NCI-H446 treated with DMSO at 0.1 percent for 48 hours (cell line): ENCODE data around the gene PAIP2.
"Not testable (repeated sequence)": the region's sequence is repeated elsewhere in the genome, so short reads cannot be mapped to it uniquely, and the experiment has no call there.

Source experiments
- DNase-seq: peaks from one replicate; lab custom pipeline; 2025; lab: John Stamatoyannopoulos, UW

Gene PAIP2

DNA sequence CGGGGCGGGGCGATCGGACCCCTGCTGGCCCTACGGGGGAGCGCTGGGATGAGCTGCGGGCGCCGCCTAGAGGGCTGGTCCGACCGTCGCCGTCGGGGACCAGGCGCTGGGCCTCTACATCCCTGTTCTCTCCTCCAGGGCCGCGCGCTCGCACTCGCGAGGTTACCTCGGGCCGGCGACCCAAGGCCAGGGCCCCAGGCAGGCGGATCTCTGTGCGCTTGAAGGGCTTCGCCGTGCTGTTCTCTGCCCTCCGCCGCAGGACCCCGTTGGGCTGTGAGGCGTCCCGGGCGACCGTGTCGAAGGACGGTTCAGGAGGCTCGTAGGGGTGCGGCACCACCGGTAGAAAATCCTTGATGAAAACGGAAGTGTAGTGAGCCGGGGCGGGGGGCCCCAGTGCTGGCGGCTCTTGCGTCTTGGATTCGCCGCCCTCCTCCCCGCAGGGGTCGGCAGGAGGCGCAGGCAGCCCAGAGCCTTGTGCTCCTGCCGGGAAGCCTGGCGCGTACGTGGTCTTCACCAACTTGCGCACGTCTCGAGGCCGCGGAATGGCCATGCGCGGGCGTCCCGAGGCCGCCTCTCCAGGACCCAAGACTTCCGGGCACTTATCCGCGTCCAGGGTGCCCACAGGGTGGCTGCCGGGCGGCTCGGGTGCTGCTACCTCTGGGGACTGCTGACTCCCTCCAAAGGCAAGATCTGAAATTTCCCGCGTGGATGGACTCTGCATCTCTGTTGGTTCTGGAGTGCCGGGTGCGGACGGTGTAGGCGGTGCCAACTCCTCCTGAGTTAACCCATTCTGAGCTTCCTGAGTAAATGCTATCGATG, 51.2 kb downstream of the PAIP2 start:
- no peak for DNase-seq

DNA sequence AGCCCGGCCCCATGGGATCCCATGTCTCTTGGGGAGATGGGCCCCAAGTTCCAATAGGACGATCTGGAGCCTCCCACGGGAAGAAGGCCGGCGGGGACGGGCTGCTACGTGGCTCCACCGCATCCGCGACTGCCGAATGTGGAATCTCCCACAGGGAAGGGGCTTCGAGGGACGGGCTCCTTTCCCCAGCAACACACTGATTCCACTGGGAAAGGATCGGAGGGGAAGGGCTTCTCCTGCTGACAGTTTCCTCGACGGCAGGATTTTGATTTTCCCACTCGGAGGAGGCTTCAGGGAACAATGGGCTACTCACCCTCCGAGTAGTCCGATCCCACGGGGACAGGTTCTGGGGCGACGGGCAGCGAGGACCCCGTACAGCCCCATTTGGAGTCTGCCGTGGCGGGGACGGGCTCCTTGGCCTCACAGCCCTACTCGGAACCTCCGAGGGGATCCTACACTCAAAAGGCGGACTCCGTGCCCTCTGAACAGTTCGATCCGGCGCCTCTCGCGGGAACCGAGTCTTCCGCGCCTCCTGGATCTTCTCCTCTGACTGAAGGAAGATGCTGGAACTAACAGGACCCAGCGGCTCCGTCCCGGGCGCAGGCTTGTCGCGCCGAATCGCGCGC, 52.0 kb downstream of the PAIP2 start:
- DNase-seq: no peak

DNA sequence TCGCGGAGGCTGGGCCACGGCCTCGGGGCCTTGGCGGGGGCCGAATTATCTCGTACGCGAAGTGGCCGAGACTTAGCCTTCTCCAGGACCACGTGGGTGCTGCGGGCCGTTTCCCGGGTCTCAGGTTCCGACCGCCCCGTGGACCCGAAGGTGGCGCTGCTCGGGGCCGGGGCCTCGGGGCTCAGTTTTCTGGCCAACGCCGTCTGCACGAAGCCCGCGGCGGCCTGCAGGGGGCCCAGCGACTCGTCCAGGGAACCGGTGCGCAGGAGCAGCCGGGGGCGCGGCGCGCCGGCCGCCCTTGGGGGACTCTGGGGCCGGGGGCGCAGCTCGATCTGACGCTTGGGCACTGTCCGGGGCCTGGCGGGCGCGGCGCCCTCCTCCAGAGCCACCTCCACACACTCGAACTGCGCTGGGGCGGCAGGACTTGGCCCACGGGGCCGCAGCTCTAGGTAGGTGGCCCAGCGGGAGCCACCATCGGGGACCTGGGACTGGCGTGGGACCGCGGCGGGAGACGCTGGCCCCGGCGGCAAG, 52.5 kb downstream of the PAIP2 start:
- no peak for DNase-seq

DNA sequence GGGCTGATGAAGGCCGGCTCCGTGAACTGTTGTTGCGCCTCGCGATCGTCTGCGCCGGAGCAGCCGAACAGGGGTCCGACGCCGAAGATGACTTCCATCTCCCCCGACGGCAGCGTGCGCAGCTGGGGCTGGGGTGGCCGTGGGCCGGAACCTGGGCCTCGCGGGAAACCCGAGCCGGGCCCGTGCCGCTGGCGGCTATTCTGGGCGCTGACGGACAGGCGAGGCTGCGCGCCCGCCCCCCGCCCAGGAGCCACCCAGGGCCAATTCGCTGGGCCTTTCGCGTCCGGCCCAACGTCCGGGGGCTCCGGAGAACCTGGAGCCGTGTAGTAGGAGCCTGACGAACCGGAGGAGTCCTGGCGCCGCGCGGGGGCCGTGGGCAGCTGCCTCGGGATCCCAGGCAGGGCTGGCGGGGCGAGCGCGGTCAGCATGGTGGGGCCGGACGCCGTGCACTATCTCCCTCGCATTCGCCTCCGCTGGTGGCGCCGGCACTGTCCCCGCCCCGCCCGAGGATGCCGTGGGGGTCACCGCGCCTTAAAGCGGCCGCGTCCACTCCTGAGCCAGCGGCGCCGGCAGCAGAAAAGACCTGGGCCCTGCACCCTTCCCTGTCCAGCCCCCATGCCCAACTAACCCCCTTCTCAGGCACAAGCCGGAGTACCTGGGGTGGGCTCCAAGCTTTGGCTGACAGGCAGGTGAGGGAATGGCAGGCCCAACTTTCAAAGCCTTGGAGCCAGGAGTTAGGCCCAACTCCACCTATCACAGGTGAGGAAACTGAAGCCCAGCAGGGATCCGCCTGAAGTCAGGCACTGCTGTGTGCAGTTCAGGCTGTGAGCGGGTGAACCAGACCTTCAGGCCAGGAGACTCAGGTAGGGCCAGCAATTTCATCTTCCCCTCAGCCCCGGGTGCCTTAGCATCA, 53.3 kb downstream of the PAIP2 start, which contains the start of gene PROB1:
Gene PROB1, minus strand, starts transcription at position 451 of the 913 bp plus-strand sequence. Its CDS starts 23 bp downstream, at position 428.
- DNase-seq: no peak

DNA sequence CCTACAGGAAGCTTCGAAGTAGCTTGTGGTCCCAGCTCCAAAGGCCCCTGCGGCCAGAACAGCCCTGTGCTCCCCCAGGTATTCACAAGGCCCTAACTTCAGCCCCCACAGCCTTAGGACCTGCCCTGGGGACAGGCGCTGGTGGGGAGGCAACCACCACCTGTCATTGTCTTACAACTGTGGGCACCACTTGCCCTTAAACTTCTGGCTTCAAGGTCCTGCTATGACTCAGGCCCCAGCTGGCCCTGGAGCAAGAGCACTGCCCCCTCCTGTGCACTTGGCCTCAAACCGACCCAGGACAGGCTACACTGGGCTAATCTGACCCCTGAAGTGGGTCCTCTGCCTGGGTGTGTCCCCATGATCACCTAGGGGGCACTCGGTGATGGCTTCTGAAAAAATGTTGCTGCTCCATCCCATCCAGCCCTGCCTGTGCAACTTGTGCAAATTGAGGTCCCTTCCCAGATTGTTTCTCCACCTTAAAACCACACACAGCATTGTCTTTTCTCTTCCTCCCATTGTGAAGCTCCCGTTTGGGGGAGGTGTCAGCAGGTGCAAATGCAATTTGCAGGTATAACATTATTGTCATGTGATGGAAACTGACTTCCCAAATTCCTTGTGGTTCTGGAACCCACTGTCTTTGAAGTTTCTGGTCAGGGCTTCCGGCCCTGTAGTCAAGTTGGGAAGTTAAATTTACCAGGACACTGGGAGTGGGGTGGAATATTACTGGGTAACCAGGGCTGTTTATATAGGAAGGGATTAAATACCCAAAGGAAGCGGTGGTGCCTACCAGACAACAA, 54.4 kb downstream of the PAIP2 start:
- no peak for DNase-seq

DNA sequence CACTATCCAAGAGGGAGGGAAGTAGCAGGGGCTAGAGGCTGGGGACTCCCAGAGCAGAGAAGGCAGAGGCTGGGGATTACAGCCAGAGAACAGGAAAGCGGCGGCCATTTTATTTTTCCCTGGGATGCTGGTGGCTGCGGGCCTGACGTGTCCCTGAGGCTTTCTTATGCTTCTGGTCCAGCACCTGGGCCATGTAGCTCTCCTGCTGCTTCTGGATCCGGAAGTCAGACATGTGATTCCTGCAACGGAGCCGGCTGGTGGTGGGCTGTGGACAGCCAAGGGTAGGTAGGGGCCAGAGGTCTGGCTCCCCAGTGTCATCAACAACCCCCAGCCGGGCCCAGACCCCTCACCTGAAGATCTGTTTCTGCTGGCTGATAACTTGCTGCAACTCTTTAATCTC, 55.0 kb downstream of the PAIP2 start:
- no peak for DNase-seq

DNA sequence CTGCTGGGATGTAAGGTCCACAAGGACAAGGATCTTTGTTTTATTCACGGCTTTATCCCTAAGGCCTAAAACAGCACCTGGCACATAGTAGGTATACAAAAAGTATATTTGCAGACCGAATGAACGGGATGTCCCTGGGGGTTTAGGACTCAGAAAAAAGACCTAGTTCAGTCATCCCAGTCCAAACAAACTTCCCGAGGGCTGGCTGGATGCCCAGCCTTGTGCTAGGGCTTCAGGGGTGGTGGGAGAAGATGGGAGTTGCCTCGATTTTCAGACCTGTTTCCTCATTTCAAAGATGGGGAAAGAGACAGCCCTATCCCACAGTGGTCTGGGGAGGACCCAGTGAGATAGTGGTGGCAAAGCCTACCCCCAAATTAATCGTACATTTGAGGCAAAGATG, 56.3 kb downstream of the PAIP2 start:
- no peak for DNase-seq

DNA sequence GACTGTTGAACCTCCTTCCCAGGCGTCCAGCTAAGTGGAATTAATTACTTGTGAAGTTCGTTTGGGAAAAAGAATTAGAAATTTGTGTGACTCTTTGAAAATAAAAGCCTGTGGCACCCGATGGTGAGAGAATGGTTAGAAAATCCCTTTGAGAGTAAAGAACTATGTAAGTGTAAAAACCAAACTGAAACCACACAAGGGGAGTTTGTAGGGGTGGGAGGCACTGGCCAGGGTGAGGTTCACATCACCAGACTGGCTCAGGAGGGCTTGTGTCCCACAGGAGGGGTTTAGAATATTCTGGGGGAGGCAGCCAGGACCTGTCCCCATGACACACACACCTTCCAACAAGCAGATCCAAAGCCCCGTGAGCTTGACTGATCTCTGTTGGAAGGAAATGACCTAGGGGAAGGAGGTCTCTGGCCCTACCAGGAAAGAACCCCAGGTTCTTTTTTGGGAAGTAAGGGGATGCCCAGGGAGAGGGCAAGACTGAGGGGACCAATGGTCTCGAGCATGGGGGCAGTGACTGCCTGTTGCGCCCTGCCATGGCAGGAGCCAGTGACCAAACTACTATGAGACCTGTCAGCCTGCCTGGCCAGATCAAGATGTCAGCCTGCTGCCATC, 58.0 kb downstream of the PAIP2 start:
- DNase-seq: no peak

DNA sequence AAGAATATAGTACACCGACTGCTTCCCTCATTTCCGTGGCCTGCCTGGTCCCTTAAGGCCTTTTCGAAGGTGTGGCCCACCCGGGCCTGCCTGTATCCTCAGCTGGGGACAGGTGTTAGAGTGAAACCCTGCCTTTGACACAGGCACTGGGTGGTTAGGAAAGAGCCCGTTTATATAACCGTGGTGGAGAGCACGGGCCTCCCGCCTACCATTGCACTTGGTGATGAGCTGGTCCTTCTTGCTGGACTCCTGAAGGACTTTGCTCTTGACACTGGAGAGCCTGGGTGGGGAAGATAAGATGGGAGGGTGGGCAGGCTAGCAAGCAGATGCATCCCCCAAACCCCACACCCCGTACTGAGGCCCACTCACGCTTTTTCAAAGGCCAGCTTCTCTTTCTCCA, 59.9 kb downstream of the PAIP2 start:
- no peak for DNase-seq

DNA sequence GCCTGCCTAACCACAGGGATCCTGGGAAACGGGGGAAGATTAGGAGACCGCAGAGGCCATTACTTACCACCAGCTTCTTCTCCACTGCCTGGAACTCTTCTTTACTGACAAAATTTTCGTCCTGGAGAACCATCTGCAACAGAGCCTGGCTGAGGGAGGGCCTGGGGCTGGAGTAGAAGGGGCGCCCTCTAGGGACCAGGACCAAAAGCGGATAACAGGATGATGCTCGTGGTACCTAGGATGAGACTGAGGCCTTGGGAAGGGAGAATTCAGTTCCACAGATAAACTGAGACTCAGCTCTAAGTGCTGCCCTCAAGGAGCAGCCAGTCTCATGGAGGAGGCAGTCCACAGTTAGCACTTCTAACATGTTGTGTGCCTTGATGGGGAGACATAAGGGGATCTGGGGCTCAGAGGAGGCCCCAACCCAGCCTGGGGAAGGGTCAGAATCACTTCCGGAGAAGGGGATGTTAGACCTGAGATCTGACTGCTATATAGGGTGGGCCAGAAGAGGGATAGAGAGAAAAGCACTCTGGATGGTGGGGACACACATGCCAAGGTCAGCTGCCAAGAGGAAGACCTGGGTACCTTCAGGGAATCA, 61.0 kb downstream of the PAIP2 start:
- no peak for DNase-seq

DNA sequence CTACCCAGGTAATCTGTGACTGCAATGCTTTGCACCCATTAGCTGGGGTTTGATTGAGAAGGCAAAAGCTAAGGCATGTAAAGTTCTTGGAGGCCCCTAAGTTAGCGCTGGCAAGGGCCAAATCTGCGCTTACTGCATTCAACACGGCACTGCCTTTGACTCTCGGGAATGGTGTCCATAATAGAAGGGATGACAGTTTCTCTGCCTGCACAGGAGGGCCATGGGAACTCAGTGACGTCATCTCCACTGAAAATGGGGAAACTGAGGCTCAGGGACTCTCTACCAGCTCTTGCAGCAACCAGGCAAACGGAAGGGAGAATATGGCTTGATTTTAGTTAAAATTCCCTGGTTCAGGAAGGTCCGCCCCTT, 61.7 kb downstream of the PAIP2 start:
- DNase-seq: no peak

DNA sequence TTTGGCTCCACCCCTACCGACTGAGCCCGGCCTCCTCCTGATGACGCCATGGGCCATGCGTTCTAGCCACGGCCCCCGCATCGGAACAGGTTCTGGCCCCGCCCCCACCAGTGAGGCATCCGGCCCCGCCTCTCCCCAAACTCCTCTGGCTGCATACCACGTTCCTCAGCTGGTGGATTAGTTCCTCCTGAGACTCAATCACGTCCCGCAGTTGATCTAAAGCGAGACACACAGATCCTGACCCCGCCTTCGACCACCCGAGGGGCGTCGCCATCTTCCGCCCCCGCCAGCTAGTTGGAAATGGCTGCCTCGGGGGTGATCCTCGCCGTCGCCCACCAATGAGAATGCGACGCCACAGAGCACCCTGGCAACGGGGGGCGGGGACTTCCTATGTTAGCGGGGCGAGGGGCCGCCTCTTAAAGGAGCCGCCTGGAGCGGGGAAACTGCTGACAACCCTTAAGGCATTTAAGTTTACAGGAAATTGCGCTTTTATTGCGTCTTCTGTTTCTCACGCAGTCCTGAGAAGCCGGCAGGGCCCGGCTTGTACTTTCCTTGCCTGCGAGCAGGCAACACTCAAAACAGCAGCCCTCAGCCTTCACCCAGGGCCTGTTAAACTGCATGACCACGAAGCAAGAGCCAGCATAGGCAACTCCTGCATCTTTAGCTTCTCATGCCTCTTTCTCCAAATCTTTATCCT, 62.3 kb downstream of the PAIP2 start, which contains the start of gene SPATA24:
Gene SPATA24, minus strand, starts transcription at position 303 of the 697 bp plus-strand sequence. Its CDS starts 29 bp downstream, at position 274.
- DNase-seq: peak; percentile 95

DNA sequence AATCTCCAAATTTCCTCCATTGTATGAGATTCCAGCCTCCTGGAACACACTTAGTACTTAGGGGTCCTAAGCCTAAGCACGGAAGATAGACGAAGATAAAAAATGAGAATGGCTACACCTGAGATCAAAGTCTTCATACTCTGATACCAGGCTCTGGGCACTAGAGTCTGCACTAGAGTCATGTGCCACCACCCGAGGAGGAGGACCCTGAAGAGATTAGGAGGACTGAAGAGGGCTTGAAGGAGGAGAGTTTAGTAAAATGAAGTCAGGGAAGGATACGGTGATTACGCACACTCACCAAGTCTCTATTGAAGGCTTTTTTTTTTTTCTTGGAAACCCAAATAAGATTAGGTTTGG, 62.8 kb downstream of the PAIP2 start:
- DNase-seq: no peak

DNA sequence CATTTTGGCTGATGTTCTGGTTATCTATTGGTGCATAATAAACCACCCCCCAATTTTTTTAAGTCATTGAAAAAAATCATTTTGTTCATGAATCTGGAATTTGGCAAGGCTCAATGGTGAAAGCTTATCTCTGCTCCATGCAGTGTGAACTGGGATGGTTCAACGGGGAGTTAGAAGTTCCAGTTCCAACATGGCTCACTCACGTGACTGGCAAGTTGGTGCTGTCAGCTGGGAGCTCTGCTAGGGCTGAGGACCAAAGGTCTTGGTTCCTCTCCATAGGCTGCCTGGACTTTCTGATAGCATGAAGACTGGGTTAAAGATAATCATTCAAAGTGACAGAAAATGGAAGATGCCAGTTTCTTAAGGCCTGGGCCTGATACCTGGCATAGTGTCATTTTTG, 65.3 kb downstream of the PAIP2 start:
- no peak for DNase-seq

DNA sequence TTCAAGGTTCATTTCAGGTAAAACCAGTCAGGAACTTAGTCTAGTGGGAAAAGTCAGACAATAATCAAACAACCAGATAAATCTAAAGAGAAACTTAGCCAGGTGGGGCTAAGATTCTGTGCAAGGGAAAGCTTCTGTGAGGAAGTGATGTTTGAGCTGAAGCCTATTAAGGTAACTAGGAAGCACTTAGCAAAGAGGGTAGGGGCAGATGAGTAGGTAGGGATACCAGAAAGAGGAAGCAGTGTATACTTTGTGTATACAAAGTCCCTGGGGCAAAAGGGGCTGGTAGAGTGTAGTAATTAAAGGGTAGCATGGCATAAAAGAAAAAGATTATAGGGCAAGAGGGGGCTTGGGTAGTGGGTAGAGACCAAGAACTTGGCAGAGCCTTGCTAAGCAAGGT, 65.9 kb downstream of the PAIP2 start:
- no peak for DNase-seq

DNA sequence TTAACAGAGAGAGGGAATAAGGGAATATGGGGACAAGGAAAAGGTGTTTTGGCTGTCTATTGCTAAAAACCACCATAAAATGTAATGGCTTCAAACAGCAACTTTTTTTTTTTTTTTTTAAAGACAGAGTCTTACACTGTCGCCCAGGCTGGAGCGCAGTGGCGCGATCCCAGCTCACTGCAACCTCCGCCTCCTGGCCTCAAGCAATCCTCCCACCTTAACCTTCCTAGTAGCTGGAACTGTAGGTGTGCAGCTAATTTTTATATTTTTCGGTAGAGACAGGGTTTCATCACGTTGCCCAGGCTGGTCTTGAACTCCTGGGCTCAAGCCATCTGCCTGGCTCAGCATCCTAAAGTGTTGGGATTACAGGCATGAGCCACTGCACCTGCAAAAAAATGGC, 66.5 kb downstream of the PAIP2 start:
- DNase-seq: no peak

DNA sequence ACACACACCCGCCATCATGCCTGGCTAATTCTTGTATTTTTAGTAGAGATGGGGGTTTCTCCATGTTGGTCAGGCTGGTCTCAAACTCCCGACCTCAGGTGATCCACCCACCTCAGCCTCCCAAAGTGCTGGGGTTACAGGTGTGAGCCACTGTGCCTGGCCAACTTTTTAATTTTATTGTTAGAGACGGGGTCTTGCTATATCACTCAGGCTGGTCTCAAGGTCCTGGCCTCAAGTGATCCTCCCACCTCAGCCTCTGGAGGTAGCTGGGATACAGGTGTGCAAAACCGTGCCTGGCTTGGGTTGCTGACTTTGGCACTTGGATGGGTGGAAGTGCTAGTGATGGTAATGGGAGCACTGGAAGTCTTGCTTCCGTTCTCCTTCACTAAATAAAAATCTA, 67.5 kb downstream of the PAIP2 start:
- DNase-seq: not testable (repeated sequence)

DNA sequence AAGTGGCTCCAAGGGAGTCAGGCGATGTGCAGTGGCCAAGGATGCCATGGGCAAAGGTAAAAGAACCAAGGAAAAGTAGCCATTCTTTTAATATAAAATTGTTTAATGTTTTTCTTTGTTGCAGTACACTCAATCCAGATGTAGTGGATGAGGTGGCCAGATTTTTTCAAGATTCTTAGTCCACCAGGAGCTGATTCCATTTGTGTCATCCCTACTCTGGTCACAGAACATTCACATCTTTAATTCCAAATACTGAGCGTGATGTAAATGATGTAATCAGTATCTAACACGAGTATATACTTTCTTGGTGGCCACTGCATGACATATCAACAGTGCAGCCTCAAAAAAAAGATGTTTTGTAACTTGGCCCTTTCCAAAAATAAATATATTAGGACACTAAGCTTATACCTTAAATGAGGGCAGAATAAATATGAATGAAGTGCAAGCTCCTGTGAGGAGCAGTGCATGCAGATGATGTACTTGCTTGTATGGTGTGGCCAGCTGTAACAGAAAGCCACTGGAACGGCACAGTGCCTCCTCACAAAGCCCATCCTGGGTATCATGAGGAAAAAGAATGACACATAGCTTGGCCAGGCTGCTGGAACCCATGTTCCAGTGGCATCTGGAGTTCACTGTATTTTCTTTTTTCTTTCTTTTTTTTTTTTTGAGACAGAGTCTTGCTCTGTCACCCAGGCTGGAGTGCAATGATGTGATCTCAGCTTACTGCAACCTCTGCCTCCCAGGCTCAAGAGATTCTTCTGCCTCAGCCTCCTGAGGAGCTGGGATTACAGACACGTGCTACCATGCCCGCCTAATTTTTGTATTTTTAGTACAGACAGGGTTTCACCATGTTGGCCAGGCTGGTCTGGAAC, 68.7 kb downstream of the PAIP2 start:
- no peak for DNase-seq
